Endothelial cell of umbilical vein (primary cell): ENCODE results near the gene RPS21. TPM values are rescaled to one million over a fixed set of nuclear protein-coding genes. Genes with fewer than 3 reads are reported as not detected.

Experiments
- BruUV-seq: library from RNA; stranded (reverse); fragments of 400-500 nt; replicated peaks from 2 replicates; lab custom pipeline; 2021; lab: Mats Ljungman, UMichigan
- CTCF ChIA-PET: fragments of 300-600, 350-600 bp; sonication (Branson Sonifier 250); formaldehyde crosslinking; loops from one replicate; lab custom pipeline; 2021; ENCODE audit warnings: antibody characterized with exemption, inconsistent platforms; lab: Charles Lee
- POLR2A ChIA-PET: fragments of 300-600, 350-600 bp; sonication (Branson Sonifier 250); formaldehyde crosslinking; loops from one replicate; lab custom pipeline; 2021; ENCODE audit warnings: antibody characterized with exemption, inconsistent platforms; lab: Charles Lee
- DNase-seq: peaks from one replicate; pipeline ENCODE4 v3.0.0-alpha.2; 2011; ENCODE audit warnings: low read depth, low spot score
- FAIRE-seq: peaks from 2 replicates; lab custom pipeline; 2011; peaks lifted over from hg19 to GRCh38; lab: Jason Lieb, UNC
- H2AFZ ChIP-seq: 2 replicates; pipeline ENCODE4 v1.6.0; 2012; ENCODE audit warnings: low read depth, low read length, control low read depth, inconsistent platforms
- H3K27ac ChIP-seq: 2 replicates; pipeline ENCODE4 v1.5.1; 2011; ENCODE audit warnings: low read depth, mild to moderate bottlenecking, control low read depth, low read length, moderate library complexity; ENCODE audit not compliant: insufficient read depth
- H3K27me3 ChIP-seq, 2 experiments: 2 replicates each; pipeline versions ENCODE4 v1.6.0 to v1.6.1; 2011; ENCODE audit warnings: low read length in 2 of 2, mixed read lengths in 1 of 2; ENCODE audit not compliant: control insufficient read depth in 2 of 2, insufficient read depth in 2 of 2
- H3K36me3 ChIP-seq, 2 experiments: 2 replicates in 1 of 2; 3 replicates in 1 of 2; pipeline ENCODE4 v1.5.1; 2011; ENCODE audit warnings: low read length in 2 of 2, mild to moderate bottlenecking in 1 of 2, moderate library complexity in 1 of 2; ENCODE audit not compliant: control insufficient read depth in 2 of 2, insufficient read depth in 2 of 2; ENCODE audit errors: extremely low read depth in 1 of 2
- H3K4me1 ChIP-seq: 3 replicates; pipeline ENCODE4 v1.5.1; 2011; ENCODE audit warnings: mild to moderate bottlenecking, low read length; ENCODE audit not compliant: control insufficient read depth, insufficient read depth; ENCODE audit errors: extremely low read depth
- H3K4me2 ChIP-seq: 2 replicates; pipeline ENCODE4 v1.6.1; 2011; ENCODE audit warnings: low read length, control low read depth, mixed read lengths; ENCODE audit not compliant: insufficient read depth
- H3K4me3 ChIP-seq, 3 experiments: fragments of 200-600 bp in 1 of 3; sonication (generic), shearing (Covaris generic) in 1 of 3; replicated peaks in 1 of 3; 2 replicates each; pipeline ENCODE4 v1.5.1; 2011 to 2016; ENCODE audit warnings: control low read depth in 3 of 3, low read length in 3 of 3, mild to moderate bottlenecking in 2 of 3, inconsistent platforms in 1 of 3, low read depth in 1 of 3, moderate library complexity in 1 of 3; ENCODE audit not compliant: insufficient read depth in 1 of 3
- H3K79me2 ChIP-seq: 2 replicates; pipeline ENCODE4 v1.6.0; 2012; ENCODE audit warnings: low read length, inconsistent platforms; ENCODE audit not compliant: control insufficient read depth, insufficient read depth
- H3K9ac ChIP-seq: replicated peaks from 2 replicates; pipeline ENCODE3; 2011; ENCODE audit warnings: low read length, control low read depth; ENCODE audit not compliant: insufficient read depth; ENCODE audit errors: extremely low read depth
- H3K9me1 ChIP-seq: replicated peaks from 3 replicates; pipeline ENCODE4 v1.6.0; 2011; ENCODE audit warnings: mild to moderate bottlenecking, low read length; ENCODE audit not compliant: control insufficient read depth, insufficient read depth; ENCODE audit errors: extremely low read depth
- H3K9me3 ChIP-seq: replicated peaks from 2 replicates; pipeline ENCODE4 v1.5.1; 2012; ENCODE audit warnings: low read length, inconsistent platforms; ENCODE audit not compliant: control insufficient read depth, insufficient read depth
- H4K20me1 ChIP-seq: replicated peaks from 2 replicates; pipeline ENCODE3; 2011; ENCODE audit warnings: mild to moderate bottlenecking, low read length; ENCODE audit not compliant: control insufficient read depth, insufficient read depth; ENCODE audit errors: extremely low read depth
- CTCF ChIP-seq, 2 donors: IDR thresholded peaks; 1 replicate in 1 of 2; 2 replicates in 1 of 2; pipeline ENCODE4 v1.5.1; 2011; ENCODE audit warnings: low read length in 2 of 2, mild to moderate bottlenecking in 2 of 2, moderate library complexity in 2 of 2, control low read depth in 1 of 2, inconsistent platforms in 1 of 2, low read depth in 1 of 2; ENCODE audit not compliant: insufficient read depth in 1 of 2; ENCODE audit errors: extremely low read depth in 1 of 2
- FOS ChIP-seq: IDR thresholded peaks from 2 replicates; pipeline ENCODE4 v1.6.1; 2011; ENCODE audit warnings: mild to moderate bottlenecking, low read length, moderate library complexity, borderline replicate concordance; ENCODE audit not compliant: insufficient read depth
- GATA2 ChIP-seq: IDR thresholded peaks from 2 replicates; pipeline ENCODE4 v1.7.0; 2011; ENCODE audit warnings: low read depth, mild to moderate bottlenecking, moderate library complexity, mixed read lengths, low read length; ENCODE audit not compliant: insufficient read length, insufficient read depth
- MAX ChIP-seq: IDR thresholded peaks from 2 replicates; pipeline ENCODE4 v1.6.1; 2011; ENCODE audit not compliant: insufficient read depth, insufficient read length
- POLR2A ChIP-seq: IDR thresholded peaks from 2 replicates; pipeline ENCODE4 v1.6.1; 2012; ENCODE audit warnings: low read depth, mild to moderate bottlenecking, control low read depth, low read length
- POLR2AphosphoS5 ChIP-seq: IDR thresholded peaks from 2 replicates; pipeline ENCODE4 v1.6.1; 2012; ENCODE audit warnings: low read depth, mild to moderate bottlenecking, control low read depth, low read length, moderate library complexity; ENCODE audit not compliant: insufficient read depth
- dilution Hi-C: fragments of 300-500 bp; cut with MboI; formaldehyde crosslinking; loops from one replicate; pipeline ENCODE4 v1.15.0; 2019; ENCODE audit warnings: low sequenced_read_pairs; ENCODE audit not compliant: extremely low pct_ligation_motif_present
- intact Hi-C: fragments of 100-400 bp; cut with micrococcal nuclease; formaldehyde crosslinking; loops from one replicate; pipeline ENCODE4 v1.10.0; 2022
- polyA plus RNA-seq, 4 experiments: library from polyadenylated mRNA; depleted of rRNA in 3 of 4; stranded (reverse) in 3 of 4; unstranded in 1 of 4; fragments of >200 nt; gene quantifications; 2 replicates each; pipeline versions ENCODE4 v1.2.1 to v1.2.3, GENCODE V29; 2011 to 2012; ENCODE audit warnings: missing spikeins in 1 of 4
- total RNA-seq: library from RNA; stranded (reverse); gene quantifications from 2 replicates; pipeline ENCODE4 v1.2.3, GENCODE V29; 2021

Gene RPS21
- total and polyA plus RNA-seq, 2 donors (not counting 3 experiments of a cell fraction or from before 2014, with no cell fraction given): 1,644 to 7,710 TPM

- no peak overlapping the region for H3K9ac ChIP-seq
- no peaks in the 10 kb centered on the region for H3K27me3 ChIP-seq
- H3K4me2 ChIP-seq: no peak overlapping the region
- H3K27ac ChIP-seq: no peak overlapping the region
- no peak overlapping the region for H2AFZ ChIP-seq
- H3K36me3 ChIP-seq: no peaks in the 10 kb centered on the region
- peak; percentile 50 for TF ChIP-seq POLR2AphosphoS5
- TF ChIP-seq CTCF (IDR thresholded peaks at IDR 0.05; ENCODE audit: extremely low read depth in 1 of 2, insufficient read depth in 1 of 2, low read depth in 1 of 2, low read length in 2 of 2): peak; percentile 93 to 98
- peak; percentile 23 for TF ChIP-seq POLR2A
- no peak for TF ChIP-seq FOS
- no peak for TF ChIP-seq MAX
- TF ChIP-seq GATA2: no peak
- H3K4me1 ChIP-seq: peaks cover 16% of the 10 kb centered on the region
- peaks cover 24% of the 10 kb centered on the region for H3K79me2 ChIP-seq
- intact Hi-C loops (loop anchor here (1.0 to 10.0 kb wide), 5 partner anchors 23 to 422 kb away; partner anchors contain the start of genes ADRM1, MTG2 and OGFR), dilution Hi-C loops (no loop called here)
- BruUV-seq: no TSS peak
- ChIA-PET POLR2A (no interaction called here), CTCF (interaction anchor here (0.6 to 9.9 kb wide), 32 partner anchors 8 to 372 kb away, joined by 3 to 179 read pairs (median 5); partner anchors contain the start of genes ADRM1 and LAMA5)
- no peak overlapping the region for H3K4me3 ChIP-seq
- no peaks in the 10 kb centered on the region for H4K20me1 ChIP-seq
- FAIRE-seq (peak; percentile 95), DNase-seq (peak; percentile 84)
- no peaks in the 10 kb centered on the region for H3K9me3 ChIP-seq
- H3K9me1 ChIP-seq: no peaks in the 10 kb centered on the region
Measured at GRCh38 chr20:62382306-62383198, 4.4 kb upstream of the RPS21 start.
